Amygdala (tissue), 56 donors: Measurements from ENCODE around the gene DEAF1.

Experiments used
- DNase-seq, 56 donors: peaks; one replicate each; lab custom pipeline; 2025; lab: John Stamatoyannopoulos, UW

Gene DEAF1

GRCh38 chr11:601573-602245 lies 93.3 kb downstream of the DEAF1 start:
- DNase-seq: no peak

GRCh38 chr11:598005-598680 lies 96.9 kb downstream of the DEAF1 start:
- DNase-seq: no peak

GRCh38 chr11:597166-597725 lies 97.8 kb downstream of the DEAF1 start:
- DNase-seq: no peak

- DNase-seq: no peak
These were observed 98.6 kb downstream of the DEAF1 start for GRCh38 chr11:596374-596773.

- no peak for DNase-seq
These were observed 99.6 kb downstream of the DEAF1 start for GRCh38 chr11:595400-595799.
